HepG2 (cell line): ENCODE results near the gene HIPK4. TPM values are rescaled to one million over a fixed set of nuclear protein-coding genes. Genes with fewer than 3 reads are reported as not detected.

ENCODE experiments used
- ATAC-seq: fragments of 200-7000 bp; cut with Tn5 transposase; 3 replicates; pipeline ENCODE4 v1.9.1; 2020; ENCODE audit warnings: mild to moderate bottlenecking, moderate library complexity
- BruUV-seq: library from RNA; stranded (reverse); fragments of 400-500 nt; replicated peaks from 2 replicates; lab custom pipeline; 2021; lab: Mats Ljungman, UMichigan
- CTCF ChIA-PET: fragments of 300-600 bp; formaldehyde crosslinking; extraction: SDS; loops from one replicate; lab custom pipeline; 2021; ENCODE audit warnings: low total read pairs, inconsistent platforms, low intra/inter-chr PET ratio; lab: Yijun Ruan, JAX
- POLR2A ChIA-PET: fragments of 350-600 bp; sonication (Branson Sonifier 250); formaldehyde crosslinking; loops from one replicate; lab custom pipeline; 2020; ENCODE audit warnings: antibody characterized with exemption, inconsistent platforms; lab: Yijun Ruan, JAX
- DNase-seq: peaks from one replicate; pipeline ENCODE4 v3.0.0-alpha.2; 2015; ENCODE audit warnings: low spot score
- FAIRE-seq: peaks from 3 replicates; lab custom pipeline; 2011; peaks lifted over from hg19 to GRCh38; lab: Jason Lieb, UNC
- H2AFZ ChIP-seq: one replicate; pipeline ENCODE4 v1.6.1; 2011; ENCODE audit warnings: low read length, inconsistent platforms
- H3K27ac ChIP-seq: fragments of 300-600 bp; 3 replicates; pipeline ENCODE4 v1.8.0; 2011; ENCODE audit warnings: mixed run types, mild to moderate bottlenecking, mixed read lengths, low read length, inconsistent platforms; ENCODE audit not compliant: insufficient read depth; ENCODE audit errors: extremely low read length
- H3K27me3 ChIP-seq, 2 experiments: fragments of 200-600 bp in 1 of 2; 2 replicates in 1 of 2; 3 replicates in 1 of 2; pipeline versions ENCODE4 v1.6.0 to v1.8.0; 2011; ENCODE audit warnings: low read length in 2 of 2, mild to moderate bottlenecking in 2 of 2, moderate library complexity in 2 of 2, inconsistent platforms in 1 of 2; ENCODE audit not compliant: insufficient read depth in 2 of 2, control insufficient read depth in 1 of 2
- H3K36me3 ChIP-seq, 2 experiments: fragments of 200-600 bp in 1 of 2; replicated peaks in 1 of 2; 2 replicates in 1 of 2; 3 replicates in 1 of 2; pipeline versions ENCODE4 v1.5.1 to v1.8.0; 2011; ENCODE audit warnings: low read length in 2 of 2, inconsistent platforms in 1 of 2; ENCODE audit not compliant: insufficient read depth in 2 of 2, control insufficient read depth in 1 of 2
- H3K4me1 ChIP-seq: 2 replicates; pipeline ENCODE4 v1.5.1; 2012; ENCODE audit warnings: low read length, inconsistent platforms; ENCODE audit not compliant: insufficient read depth
- H3K4me2 ChIP-seq: 2 replicates; pipeline ENCODE4 v1.6.0; 2011; ENCODE audit warnings: low read depth, low read length, inconsistent platforms
- H3K4me3 ChIP-seq, 3 experiments: fragments of 200-600 bp in 1 of 3; sonication (generic), shearing (Covaris generic) in 1 of 3; replicated peaks in 1 of 3; 2 replicates each; pipeline ENCODE4 v1.5.1; 2011 to 2016; ENCODE audit warnings: low read length in 3 of 3, inconsistent platforms in 2 of 3, low read depth in 2 of 3, mild to moderate bottlenecking in 2 of 3, control low read depth in 1 of 3, mixed read lengths in 1 of 3; ENCODE audit not compliant: insufficient read depth in 1 of 3
- H3K79me2 ChIP-seq: one replicate; pipeline ENCODE4 v1.6.1; 2011; ENCODE audit warnings: low read length, inconsistent platforms; ENCODE audit not compliant: insufficient read depth
- H3K9ac ChIP-seq: 2 replicates; pipeline ENCODE4 v1.6.0; 2011; ENCODE audit warnings: mild to moderate bottlenecking, low read depth, low read length, inconsistent platforms; ENCODE audit not compliant: insufficient read depth
- H3K9me3 ChIP-seq: 2 replicates; pipeline ENCODE4 v1.5.1; 2012; ENCODE audit warnings: mild to moderate bottlenecking, low read length
- H4K20me1 ChIP-seq: 2 replicates; pipeline ENCODE4 v1.6.0; 2011; ENCODE audit warnings: inconsistent platforms, mild to moderate bottlenecking, low read length, moderate library complexity; ENCODE audit not compliant: insufficient read depth
- AGO2 ChIP-seq: fragments of 200-400 bp; formaldehyde crosslinking; optimal IDR thresholded peaks from 2 replicates; pipeline ENCODE3; 2017; ENCODE audit warnings: mild to moderate bottlenecking, low read depth, low read length, moderate library complexity
- ATRX ChIP-seq: sonication (generic); formaldehyde crosslinking; IDR thresholded peaks from 2 replicates; pipeline ENCODE4 v1.4.0; 2020; ENCODE audit warnings: missing genetic modification reagents, borderline replicate concordance
- GTF3A ChIP-seq: sonication (generic); formaldehyde crosslinking; conservative IDR thresholded peaks from 2 replicates; pipeline ENCODE4 v1.4.0; 2020; ENCODE audit warnings: mild to moderate bottlenecking, missing genetic modification reagents
- NR3C1 ChIP-seq: sonication (generic); formaldehyde crosslinking; IDR thresholded peaks from 2 replicates; pipeline ENCODE4 v1.4.0; 2020; ENCODE audit warnings: missing genetic modification reagents
- PHF21A ChIP-seq: sonication (generic); formaldehyde crosslinking; IDR thresholded peaks from 2 replicates; pipeline ENCODE4 v1.5.0; 2020; ENCODE audit warnings: mild to moderate bottlenecking, missing genetic modification reagents
- ZBTB7B ChIP-seq: sonication (generic); formaldehyde crosslinking; IDR thresholded peaks from 2 replicates; pipeline ENCODE4 v1.4.0; 2020; ENCODE audit warnings: missing genetic modification reagents
- ZNF121 ChIP-seq: sonication (generic); formaldehyde crosslinking; IDR thresholded peaks from 2 replicates; pipeline ENCODE4 v1.5.0; 2020; ENCODE audit warnings: mild to moderate bottlenecking, missing genetic modification reagents
- WGBS: methylation state at CpG from one replicate; pipeline ENCODE4 v1.1.6; 2017; ENCODE audit warnings: low lambda C conversion rate; 5-methylcytosine and 5-hydroxymethylcytosine counted together
- in situ Hi-C: cut with HindIII; loops from 2 replicates; pipeline ENCODE4 v1.10.0; 2017; ENCODE audit warnings: low pct_unique_long_range_greater_than_20kb; ENCODE audit not compliant: extremely low pct_ligation_motif_present
- intact Hi-C: fragments of 100-400 bp; cut with micrococcal nuclease; formaldehyde crosslinking; loops from one replicate; pipeline ENCODE4 v1.10.0; 2022; ENCODE audit not compliant: unreplicated experiment
- polyA plus RNA-seq, 8 experiments: library from polyadenylated mRNA; depleted of rRNA in 3 of 8; stranded (reverse) in 7 of 8; unstranded in 1 of 8; fragments of >200 nt; fragmentation: Illumina TruSeq in 4 of 8; extraction: Trizol in 4 of 8; gene quantifications; 2 replicates each; pipeline versions ENCODE4 v1.2.1 to v1.2.3, GENCODE V29; 2011 to 2016; ENCODE audit warnings: low read depth in 4 of 8, missing spikeins in 1 of 8, mixed read lengths in 1 of 8; ENCODE audit not compliant: insufficient read depth in 1 of 8
- total RNA-seq, 5 experiments: library from RNA; depleted of rRNA; stranded (reverse); fragments of >200 nt; fragmentation: Illumina TruSeq; extraction: Trizol; gene quantifications; 2 replicates each; pipeline ENCODE4 v1.2.3, GENCODE V29; 2016; ENCODE audit warnings: low read depth in 1 of 5
- TF ChIP-seq, protein P1 (sequence below): IDR thresholded peaks from 2 replicates; pipeline ENCODE4 v1.6.1; 2016; ENCODE audit warnings: mild to moderate bottlenecking, missing biosample characterization, missing genetic modification reagents
- TF ChIP-seq, protein P2 (sequence below): sonication (generic); formaldehyde crosslinking; IDR thresholded peaks from 2 replicates; pipeline ENCODE4 v1.5.1; 2020; ENCODE audit warnings: mild to moderate bottlenecking, missing genetic modification reagents, moderate library complexity

HIPK4 gene
- total and polyA plus RNA-seq, 2 of the 13 experiments (the other 11 are each of a cell fraction or from before 2014, with no cell fraction given) = 0.03 TPM; not detected in 1

GRCh38 chr19:40423938-40424337, 34.0 kb upstream of the HIPK4 start:
- in situ Hi-C loops = no loop called here
- H4K20me1 ChIP-seq = no peaks in the 10 kb centered on the region
- no peak overlapping the region for H2AFZ ChIP-seq
- no peaks in the 10 kb centered on the region; a peak in 1 of 5 replicates for H3K27me3 ChIP-seq
- CTCF ChIA-PET = no interaction called here
- TF ChIP-seq ZNF121 (CRISPR knock-in tag) (0 out of 2 replicates have a peak, but pooled peaks have one; percentile 11), GTF3A (no peak)
- TF ChIP-seq, all 625 proteins: peak for 1
- ATAC-seq (no peak), DNase-seq (no peak), FAIRE-seq (no peak)
- no peaks in the 10 kb centered on the region for H3K9me3 ChIP-seq
- peak overlapping the region; percentile 99; the same call in 1 of the 2 replicates for H3K4me2 ChIP-seq
- H3K9ac ChIP-seq = no peak overlapping the region
- H3K36me3 ChIP-seq = peaks cover 0 to 2% of the 10 kb centered on the region in 2 experiments; a peak in 1 of 5 replicates
- H3K27ac ChIP-seq = no peak overlapping the region
- intact Hi-C loops = loop anchor here (10.0 kb wide), 1 partner anchor 79 kb away; the partner anchor contains the start of genes C19orf47 and PLD3
- no peak overlapping the region for H3K4me3 ChIP-seq
- H3K4me1 ChIP-seq = peaks cover 55% of the 10 kb centered on the region
- WGBS = 98% methylated on average over 6 of the region's 6 CpGs
- H3K79me2 ChIP-seq = peaks cover 10% of the 10 kb centered on the region
- POLR2A ChIA-PET = interaction anchor here (3.6 to 4.5 kb wide), 2 partner anchors 11 to 41 kb away, joined by 36 to 47 read pairs; partner anchors contain the start of genes BLVRB and SPTBN4
- no TSS peak for BruUV-seq

DNA sequence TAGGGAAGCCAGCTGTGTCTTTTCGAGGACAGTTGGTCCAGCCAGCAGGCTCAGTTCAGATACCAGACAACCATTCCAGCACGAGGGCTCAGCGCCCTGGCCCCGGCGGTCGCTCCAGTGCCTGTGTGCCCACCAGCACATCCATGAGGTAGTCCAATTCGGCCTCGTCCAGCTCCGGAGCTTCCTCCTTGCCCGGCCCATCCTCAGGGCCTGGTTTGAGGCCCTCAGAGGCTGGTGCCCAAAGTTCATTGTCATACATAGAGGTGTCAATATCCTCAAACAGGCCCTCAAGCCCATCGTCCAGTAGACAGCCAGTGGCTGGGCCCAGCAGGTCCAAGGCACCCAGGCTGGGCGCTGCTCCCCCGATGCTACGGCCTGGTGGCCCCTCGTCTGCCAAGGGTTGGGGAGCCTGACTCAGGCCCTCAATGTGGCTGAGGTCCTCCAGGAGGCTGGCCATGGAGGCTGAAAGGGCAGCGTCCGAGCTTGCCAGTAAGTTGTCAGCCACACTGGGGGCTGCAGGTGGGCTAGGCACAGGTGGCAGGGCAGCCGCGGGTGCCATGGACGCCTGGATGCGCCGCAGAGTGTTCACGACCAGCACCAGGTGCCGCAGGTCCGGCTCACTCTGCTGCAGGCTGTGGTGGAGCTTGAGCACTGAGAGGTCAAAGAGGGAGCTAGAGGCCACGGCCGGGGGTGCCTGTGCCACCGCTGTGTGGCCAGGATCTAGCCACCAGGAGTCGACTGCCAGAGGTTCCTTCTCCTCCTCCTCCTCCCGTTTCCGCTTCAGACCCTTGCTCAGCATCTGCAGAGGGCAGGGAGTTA, 33.0 kb upstream of the HIPK4 start:
- in situ Hi-C loops (no loop called here), intact Hi-C loops (loop anchor here (10.0 kb wide), 1 partner anchor 78 kb away; the partner anchor contains the start of genes C19orf47 and PLD3)
- no peaks in the 10 kb centered on the region; a peak in 1 of 5 replicates for H3K27me3 ChIP-seq
- peaks cover 0 to 2% of the 10 kb centered on the region in 2 experiments; a peak in 1 of 5 replicates for H3K36me3 ChIP-seq
- no peak for TF ChIP-seq NR3C1 (CRISPR knock-in tag)
- no peak for TF ChIP-seq ATRX (CRISPR knock-in tag)
- TF ChIP-seq, protein P1, sequence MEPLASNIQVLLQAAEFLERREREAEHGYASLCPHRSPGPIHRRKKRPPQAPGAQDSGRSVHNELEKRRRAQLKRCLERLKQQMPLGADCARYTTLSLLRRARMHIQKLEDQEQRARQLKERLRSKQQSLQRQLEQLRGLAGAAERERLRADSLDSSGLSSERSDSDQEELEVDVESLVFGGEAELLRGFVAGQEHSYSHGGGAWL = no peak
- peak; percentile 33 for TF ChIP-seq AGO2
- TF ChIP-seq, protein P2, sequence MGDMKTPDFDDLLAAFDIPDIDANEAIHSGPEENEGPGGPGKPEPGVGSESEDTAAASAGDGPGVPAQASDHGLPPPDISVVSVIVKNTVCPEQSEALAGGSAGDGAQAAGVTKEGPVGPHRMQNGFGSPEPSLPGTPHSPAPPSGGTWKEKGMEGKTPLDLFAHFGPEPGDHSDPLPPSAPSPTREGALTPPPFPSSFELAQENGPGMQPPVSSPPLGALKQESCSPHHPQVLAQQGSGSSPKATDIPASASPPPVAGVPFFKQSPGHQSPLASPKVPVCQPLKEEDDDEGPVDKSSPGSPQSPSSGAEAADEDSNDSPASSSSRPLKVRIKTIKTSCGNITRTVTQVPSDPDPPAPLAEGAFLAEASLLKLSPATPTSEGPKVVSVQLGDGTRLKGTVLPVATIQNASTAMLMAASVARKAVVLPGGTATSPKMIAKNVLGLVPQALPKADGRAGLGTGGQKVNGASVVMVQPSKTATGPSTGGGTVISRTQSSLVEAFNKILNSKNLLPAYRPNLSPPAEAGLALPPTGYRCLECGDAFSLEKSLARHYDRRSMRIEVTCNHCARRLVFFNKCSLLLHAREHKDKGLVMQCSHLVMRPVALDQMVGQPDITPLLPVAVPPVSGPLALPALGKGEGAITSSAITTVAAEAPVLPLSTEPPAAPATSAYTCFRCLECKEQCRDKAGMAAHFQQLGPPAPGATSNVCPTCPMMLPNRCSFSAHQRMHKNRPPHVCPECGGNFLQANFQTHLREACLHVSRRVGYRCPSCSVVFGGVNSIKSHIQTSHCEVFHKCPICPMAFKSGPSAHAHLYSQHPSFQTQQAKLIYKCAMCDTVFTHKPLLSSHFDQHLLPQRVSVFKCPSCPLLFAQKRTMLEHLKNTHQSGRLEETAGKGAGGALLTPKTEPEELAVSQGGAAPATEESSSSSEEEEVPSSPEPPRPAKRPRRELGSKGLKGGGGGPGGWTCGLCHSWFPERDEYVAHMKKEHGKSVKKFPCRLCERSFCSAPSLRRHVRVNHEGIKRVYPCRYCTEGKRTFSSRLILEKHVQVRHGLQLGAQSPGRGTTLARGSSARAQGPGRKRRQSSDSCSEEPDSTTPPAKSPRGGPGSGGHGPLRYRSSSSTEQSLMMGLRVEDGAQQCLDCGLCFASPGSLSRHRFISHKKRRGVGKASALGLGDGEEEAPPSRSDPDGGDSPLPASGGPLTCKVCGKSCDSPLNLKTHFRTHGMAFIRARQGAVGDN (CRISPR knock-in tag) = peak; percentile 33
- no peak for TF ChIP-seq PHF21A (CRISPR knock-in tag)
- no peak for TF ChIP-seq ZBTB7B (CRISPR knock-in tag)
- CTCF ChIA-PET = no interaction called here
- H3K9ac ChIP-seq = no peak overlapping the region
- H3K27ac ChIP-seq = no peak overlapping the region
- H3K4me1 ChIP-seq = peaks cover 46% of the 10 kb centered on the region
- POLR2A ChIA-PET = interaction anchor here (4.5 kb wide), 1 partner anchor 42 kb away, joined by 47 read pairs; the partner anchor contains the start of genes BLVRB and SPTBN4
- no TSS peak for BruUV-seq
- no peaks in the 10 kb centered on the region for H3K9me3 ChIP-seq
- no peaks in the 10 kb centered on the region for H4K20me1 ChIP-seq
- DNase-seq = no peak
- no peak for ATAC-seq
- no peak overlapping the region for H2AFZ ChIP-seq
- peaks cover 10% of the 10 kb centered on the region for H3K79me2 ChIP-seq
- no peak overlapping the region for H3K4me3 ChIP-seq
- WGBS = 95% methylated on average over 9 of the region's 31 CpGs
- no peak overlapping the region for H3K4me2 ChIP-seq
- FAIRE-seq = no peak
